RWPE2 (cell line): Measurements from ENCODE around the gene ZSCAN1.

Source experiments
- ATAC-seq: fragments of 200-7000 bp; cut with Tn5 transposase; 3 replicates; pipeline ENCODE4 v1.9.1; 2021; ENCODE audit warnings: low read depth
- DNase-seq: peaks from one replicate; pipeline ENCODE4 v3.0.0-alpha.2; 2020; ENCODE audit warnings: low spot score
- H3K27ac ChIP-seq: fragments of 450-650 bp; 2 replicates; pipeline ENCODE4 v1.5.1; 2017; ENCODE audit warnings: mild to moderate bottlenecking; ENCODE audit not compliant: poor library complexity, severe bottlenecking
- H3K27me3 ChIP-seq: fragments of 250-450 bp; sonication (Bioruptor Pico); 2 replicates; pipeline ENCODE4 v1.5.1; 2021; ENCODE audit warnings: mild to moderate bottlenecking, moderate library complexity; ENCODE audit not compliant: insufficient read depth, poor library complexity, severe bottlenecking
- H3K36me3 ChIP-seq: fragments of 250-450 bp; sonication (Bioruptor Pico); 2 replicates; pipeline ENCODE4 v1.5.1; 2020; ENCODE audit warnings: low read depth, mild to moderate bottlenecking, moderate library complexity
- H3K4me1 ChIP-seq: fragments of 250-450 bp; sonication (Bioruptor Pico); 2 replicates; pipeline ENCODE4 v1.5.1; 2021; ENCODE audit warnings: mild to moderate bottlenecking, moderate library complexity; ENCODE audit not compliant: insufficient read depth, poor library complexity, severe bottlenecking
- H3K4me3 ChIP-seq: fragments of 250-450 bp; sonication (Bioruptor Pico); 2 replicates; pipeline ENCODE4 v1.5.1; 2021; ENCODE audit warnings: mild to moderate bottlenecking, moderate library complexity; ENCODE audit not compliant: severe bottlenecking
- H3K9me3 ChIP-seq: fragments of 250-450 bp; sonication (Bioruptor Pico); 2 replicates; pipeline ENCODE4 v1.5.1; 2021; ENCODE audit warnings: mild to moderate bottlenecking, moderate library complexity; ENCODE audit not compliant: severe bottlenecking
- TF ChIP-seq, protein P1 (sequence below): fragments of 450-650 bp; IDR thresholded peaks from one replicate; pipeline ENCODE4 v1.5.1; 2017; ENCODE audit warnings: mild to moderate bottlenecking, moderate library complexity; ENCODE audit not compliant: poor library complexity, severe bottlenecking

Gene ZSCAN1

DNA sequence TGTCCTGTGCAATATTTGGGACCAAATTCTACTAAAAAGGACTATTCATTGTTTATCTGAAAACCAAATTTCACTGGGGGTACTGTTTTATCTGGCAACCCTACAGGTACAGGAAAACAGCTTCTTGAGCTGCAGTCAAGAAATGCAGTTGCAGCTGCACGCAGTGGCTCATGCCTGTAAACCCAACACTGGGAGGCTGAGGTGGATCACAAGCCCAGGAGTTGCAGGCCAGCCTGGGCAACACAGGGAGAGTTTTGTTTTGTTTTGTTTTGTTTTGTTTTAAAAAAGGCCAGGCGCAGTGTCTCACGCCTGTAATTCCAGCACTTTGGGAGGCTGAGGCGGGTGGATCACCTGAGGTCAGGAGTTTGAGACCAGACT lies 11.6 kb upstream of the ZSCAN1 start:
- no peaks in the 10 kb centered on the region for H3K36me3 ChIP-seq
- H3K27me3 ChIP-seq, result no peaks in the 10 kb centered on the region
- peaks cover 6% of the 10 kb centered on the region for H3K9me3 ChIP-seq
- ATAC-seq (no peak), DNase-seq (no peak)
- no peaks in the 10 kb centered on the region for H3K4me1 ChIP-seq
- TF ChIP-seq, protein P1, sequence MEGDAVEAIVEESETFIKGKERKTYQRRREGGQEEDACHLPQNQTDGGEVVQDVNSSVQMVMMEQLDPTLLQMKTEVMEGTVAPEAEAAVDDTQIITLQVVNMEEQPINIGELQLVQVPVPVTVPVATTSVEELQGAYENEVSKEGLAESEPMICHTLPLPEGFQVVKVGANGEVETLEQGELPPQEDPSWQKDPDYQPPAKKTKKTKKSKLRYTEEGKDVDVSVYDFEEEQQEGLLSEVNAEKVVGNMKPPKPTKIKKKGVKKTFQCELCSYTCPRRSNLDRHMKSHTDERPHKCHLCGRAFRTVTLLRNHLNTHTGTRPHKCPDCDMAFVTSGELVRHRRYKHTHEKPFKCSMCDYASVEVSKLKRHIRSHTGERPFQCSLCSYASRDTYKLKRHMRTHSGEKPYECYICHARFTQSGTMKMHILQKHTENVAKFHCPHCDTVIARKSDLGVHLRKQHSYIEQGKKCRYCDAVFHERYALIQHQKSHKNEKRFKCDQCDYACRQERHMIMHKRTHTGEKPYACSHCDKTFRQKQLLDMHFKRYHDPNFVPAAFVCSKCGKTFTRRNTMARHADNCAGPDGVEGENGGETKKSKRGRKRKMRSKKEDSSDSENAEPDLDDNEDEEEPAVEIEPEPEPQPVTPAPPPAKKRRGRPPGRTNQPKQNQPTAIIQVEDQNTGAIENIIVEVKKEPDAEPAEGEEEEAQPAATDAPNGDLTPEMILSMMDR, result no peak
- H3K27ac ChIP-seq, result no peak overlapping the region
- H3K4me3 ChIP-seq, result no peak overlapping the region

DNA sequence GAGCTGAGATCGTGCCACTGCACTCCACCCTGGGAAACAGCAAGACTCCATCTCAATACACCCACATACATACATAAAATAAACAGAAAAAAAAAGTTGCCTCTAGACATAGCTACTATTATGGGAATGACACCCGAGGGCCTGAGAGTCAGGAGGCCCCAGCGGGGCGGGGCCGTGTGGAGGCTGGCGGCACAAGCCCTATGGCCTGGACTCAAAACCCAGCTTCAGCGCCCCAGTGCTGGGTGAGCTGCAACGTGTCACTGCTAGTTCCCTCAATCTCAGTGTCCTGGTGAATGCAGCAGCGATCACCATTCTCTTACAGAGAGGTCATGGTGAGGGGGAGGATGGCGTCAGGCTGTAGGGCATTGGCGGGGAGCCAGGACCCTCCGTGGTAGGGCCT lies 9.2 kb upstream of the ZSCAN1 start:
- TF ChIP-seq, protein P1, result no peak
- no peak for DNase-seq
- ATAC-seq, result no peak
- Histone ChIP-seq H3K27ac (no peak overlapping the region), H3K4me3 (no peak overlapping the region), H3K4me1 (no peaks in the 10 kb centered on the region), H3K9me3 (peaks cover 6% of the 10 kb centered on the region), H3K36me3 (no peaks in the 10 kb centered on the region), H3K27me3 (no peaks in the 10 kb centered on the region)

DNA sequence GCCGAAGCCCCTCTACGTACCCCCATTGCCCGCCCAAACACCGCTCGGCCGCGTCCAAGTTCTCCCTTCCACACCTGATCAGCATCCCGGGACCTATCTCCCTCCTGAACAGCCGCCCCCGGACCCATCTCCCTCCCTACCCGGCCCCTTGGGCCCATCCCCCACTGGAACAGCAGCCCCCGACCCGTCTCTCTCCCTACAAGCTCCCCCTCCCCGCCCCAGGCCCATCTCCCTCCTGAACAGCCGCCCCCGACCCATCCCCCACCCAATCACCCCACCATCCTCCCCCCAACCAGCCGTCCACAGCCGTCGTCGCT lies 610 bp downstream of the ZSCAN1 start:
- DNase-seq, result no peak
- Histone ChIP-seq H3K4me3 (peak overlapping the region; percentile 38), H3K4me1 (no peaks in the 10 kb centered on the region), H3K36me3 (no peaks in the 10 kb centered on the region), H3K27ac (no peak overlapping the region), H3K9me3 (peaks cover 4% of the 10 kb centered on the region), H3K27me3 (no peaks in the 10 kb centered on the region)
- no peak for ATAC-seq
- TF ChIP-seq, protein P1, result no peak

DNA sequence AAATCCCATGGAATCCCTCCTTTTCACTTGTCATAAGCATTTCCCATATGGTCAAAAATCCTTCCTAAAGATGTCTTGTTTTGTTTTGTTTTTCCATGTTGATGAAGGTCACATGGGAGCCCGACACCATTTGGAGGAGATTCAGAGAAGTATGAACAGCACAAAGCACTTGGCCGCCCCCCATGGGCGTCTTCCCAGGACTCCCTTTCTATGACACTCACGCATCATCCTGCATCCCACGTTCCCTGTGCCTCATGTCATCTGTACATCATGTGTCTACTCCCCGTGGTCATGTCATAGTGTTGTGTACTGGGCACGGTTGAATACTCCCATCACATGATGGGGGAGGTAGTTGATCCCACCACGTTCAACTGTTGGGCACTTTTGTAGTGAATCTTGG lies 2.0 kb downstream of the ZSCAN1 start:
- DNase-seq, result no peak
- Histone ChIP-seq H3K9me3 (peaks cover 4% of the 10 kb centered on the region), H3K4me3 (no peak overlapping the region), H3K36me3 (no peaks in the 10 kb centered on the region), H3K4me1 (no peaks in the 10 kb centered on the region), H3K27ac (no peak overlapping the region), H3K27me3 (no peaks in the 10 kb centered on the region)
- no peak for ATAC-seq
- TF ChIP-seq, protein P1, result no peak

DNA sequence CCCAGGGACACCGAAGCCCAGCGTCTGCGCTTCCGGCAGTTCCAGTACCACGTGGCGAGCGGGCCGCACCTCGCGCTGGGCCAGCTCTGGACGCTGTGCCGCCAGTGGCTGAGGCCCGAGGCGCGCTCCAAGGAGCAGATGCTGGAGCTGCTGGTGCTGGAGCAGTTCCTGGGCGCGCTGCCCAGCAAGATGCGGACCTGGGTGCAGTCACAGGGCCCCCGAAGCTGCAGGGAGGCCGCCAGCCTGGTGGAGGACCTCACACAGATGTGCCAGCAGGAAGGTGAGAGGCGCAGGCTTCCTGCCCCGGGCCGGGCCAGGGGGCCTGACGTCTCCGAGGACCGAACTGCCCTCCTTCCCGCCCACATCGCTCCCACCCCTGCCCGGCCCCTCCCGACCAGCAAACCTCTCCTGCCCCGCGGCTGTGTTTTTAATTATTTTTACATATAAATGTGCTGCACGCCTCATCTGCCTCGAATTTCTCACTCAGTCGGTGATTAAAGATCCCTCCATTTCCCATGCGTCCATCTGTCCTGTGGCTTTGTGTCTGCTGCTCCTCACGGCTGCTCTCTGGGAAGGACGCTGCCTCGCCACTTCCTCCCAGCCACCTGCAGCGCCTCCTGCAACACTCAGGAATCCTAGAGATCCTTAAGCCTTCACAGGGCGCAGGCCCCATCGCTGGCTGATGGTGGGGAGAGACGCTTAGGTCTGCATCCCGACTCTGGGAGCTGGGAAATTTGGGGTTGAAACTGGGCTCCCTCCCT lies 4.3 kb downstream of the ZSCAN1 start:
- Histone ChIP-seq H3K9me3 (peaks cover 7% of the 10 kb centered on the region), H3K4me1 (no peaks in the 10 kb centered on the region), H3K36me3 (no peaks in the 10 kb centered on the region), H3K27ac (no peak overlapping the region), H3K27me3 (no peaks in the 10 kb centered on the region), H3K4me3 (no peak overlapping the region)
- DNase-seq (no peak), ATAC-seq (no peak)
- TF ChIP-seq, protein P1, result no peak
